Liver (tissue), 3 donors: Measurements from ENCODE around the gene EHF.

Experiments used
- CTCF ChIP-seq: fragments of 150-350 bp; IDR thresholded peaks from 2 replicates; pipeline ENCODE4 v1.5.1; 2017; ENCODE audit warnings: improper control_type of control experiment, low read depth, low read length; ENCODE audit not compliant: missing input control
- GABPA ChIP-seq, 2 donors: IDR thresholded peaks in 1 of 2; conservative IDR thresholded peaks in 1 of 2; 2 replicates each; pipeline ENCODE4 v1.6.1; 2016; ENCODE audit warnings: antibody characterized with exemption in 2 of 2, mild to moderate bottlenecking in 1 of 2, moderate library complexity in 1 of 2
- donor health status: healthy.
- donor health status: healthy.

GRCh38 chr11:34651551-34651950, 30.7 kb downstream of the EHF start:
- TF ChIP-seq CTCF (no peak), GABPA (IDR thresholded peaks at IDR 0.05 in 1 of 2, conservative IDR thresholded peaks at IDR 0.05 in 1 of 2) (no peak)
